SU-DHL-6 (cell line): ENCODE measurements around the gene MPC1.
"Not testable (repeated sequence)": the region's sequence is repeated elsewhere in the genome, so short reads cannot be mapped to it uniquely, and the experiment has no call there.

Source experiments
- CTCF ChIP-seq: fragments of 200-600 bp; sonication (generic); IDR thresholded peaks from one replicate; pipeline ENCODE4 v1.5.1; 2017; ENCODE audit warnings: antibody characterized with exemption, mild to moderate bottlenecking, low read length, moderate library complexity; ENCODE audit not compliant: insufficient read depth, poor library complexity, severe bottlenecking
- EZH2phosphoT487 ChIP-seq: fragments of 200-600 bp; sonication (generic), shearing (Covaris generic); conservative IDR thresholded peaks from 2 replicates; pipeline ENCODE4 v1.6.1; 2018; ENCODE audit warnings: mild to moderate bottlenecking, antibody characterized with exemption, low read length, moderate library complexity, mixed read lengths

GRCh38 chr6:166345672-166346071 lies 37.1 kb downstream of the MPC1 start:
- TF ChIP-seq CTCF, EZH2phosphoT487: not testable (repeated sequence)
